Left renal pelvis (tissue), 4 donors: ENCODE results near the gene GREB1. TPM values are rescaled to one million over a fixed set of nuclear protein-coding genes. Genes with fewer than 3 reads are reported as not detected.

Source experiments
- DNase-seq, 4 donors: peaks; one replicate each; pipeline ENCODE4 v3.0.0-alpha.2; 2013; ENCODE audit warnings: low read depth in 4 of 4, low spot score in 3 of 4
- polyA plus RNA-seq, 4 donors: library from polyadenylated mRNA; unstranded; fragments of 120-200 nt; gene quantifications; one replicate each; pipeline ENCODE4 v1.2.1, GENCODE V29; 2013; ENCODE audit not compliant: insufficient read length in 4 of 4

The GREB1 gene
- polyA plus RNA-seq, 4 donors, result 4.3 to 16.3 (median 12.2) TPM

GRCh38 chr2:11677136-11678055, 143.6 kb downstream of the GREB1 start:
- DNase-seq, result no peak

- no peak for DNase-seq
Observed at GRCh38 chr2:11678306-11678960, 144.6 kb downstream of the GREB1 start.

- no peak for DNase-seq
Observed at GRCh38 chr2:11679016-11679415, 145.2 kb downstream of the GREB1 start.

- DNase-seq, result no peak
Observed at GRCh38 chr2:11679486-11680181, 145.8 kb downstream of the GREB1 start.

- no peak for DNase-seq
Observed at GRCh38 chr2:11680182-11680900, 146.5 kb downstream of the GREB1 start.

GRCh38 chr2:11680901-11681721, 147.3 kb downstream of the GREB1 start:
- no peak for DNase-seq

GRCh38 chr2:11681722-11682589, 148.1 kb downstream of the GREB1 start:
- DNase-seq, result no peak

- no peak for DNase-seq
Observed at GRCh38 chr2:11682590-11682915, 148.7 kb downstream of the GREB1 start.

- DNase-seq, result no peak
Observed at GRCh38 chr2:11683476-11683875, 149.6 kb downstream of the GREB1 start.

GRCh38 chr2:11683966-11684365, 150.1 kb downstream of the GREB1 start:
- DNase-seq, result no peak

GRCh38 chr2:11684894-11685460, 151.1 kb downstream of the GREB1 start:
- DNase-seq, result no peak

- no peak for DNase-seq
Observed at GRCh38 chr2:11685906-11686470, 152.1 kb downstream of the GREB1 start.

- DNase-seq, result no peak
Observed at GRCh38 chr2:11687736-11688135, 153.9 kb downstream of the GREB1 start.

- peak; percentile 47 to 69 (median 56) for DNase-seq
Observed at GRCh38 chr2:11688222-11689069, 154.6 kb downstream of the GREB1 start.

GRCh38 chr2:11691076-11691660, 157.3 kb downstream of the GREB1 start:
- DNase-seq, result no peak
